GM12872 (cell line): ENCODE measurements around the gene RPS6KA2.

ENCODE experiments used
- CTCF ChIP-seq: IDR thresholded peaks from 3 replicates; pipeline ENCODE4 v1.5.1; 2011; ENCODE audit warnings: low read depth, mild to moderate bottlenecking, low read length, moderate library complexity; ENCODE audit not compliant: insufficient read depth

The RPS6KA2 gene

DNA sequence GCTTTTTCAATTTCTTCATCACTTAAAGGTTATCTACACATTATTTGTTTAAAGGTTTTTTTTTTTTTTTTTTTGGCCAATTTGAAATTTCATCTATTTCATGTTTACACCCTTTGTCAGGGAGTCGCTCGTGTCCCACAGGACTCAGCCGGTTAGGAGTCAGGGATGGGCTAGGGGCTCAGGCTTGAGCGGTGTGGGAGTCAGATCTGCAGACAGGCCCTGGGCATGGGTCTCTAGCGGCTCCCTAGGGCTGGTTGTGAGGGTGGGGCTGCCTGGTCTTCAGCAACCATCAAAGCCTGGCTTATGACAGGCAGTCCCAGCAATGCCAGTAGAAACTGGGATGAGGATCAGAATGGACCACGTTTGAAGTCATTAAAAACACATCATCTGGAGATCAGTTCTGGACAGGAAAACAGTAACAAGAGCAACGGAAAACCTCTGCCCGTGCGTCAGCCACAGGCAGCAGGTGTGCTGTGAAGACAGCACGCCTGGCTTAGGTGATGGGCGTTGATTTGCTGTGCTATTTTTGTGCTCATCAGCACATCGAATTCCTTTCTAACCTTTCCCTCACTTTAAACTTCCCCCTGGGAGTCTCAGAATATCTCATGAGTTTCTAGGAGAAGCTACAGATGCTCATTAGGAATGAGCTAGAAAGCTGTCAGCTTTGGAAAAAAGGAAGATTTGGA lies 153.0 kb downstream of the RPS6KA2 start:
- TF ChIP-seq CTCF = no peak

- no peak for TF ChIP-seq CTCF
Observed at GRCh38 chr6:166472636-166473035, 154.4 kb downstream of the RPS6KA2 start.

GRCh38 chr6:166471797-166472260 lies 155.2 kb downstream of the RPS6KA2 start:
- TF ChIP-seq CTCF = no peak

GRCh38 chr6:166470863-166471410 lies 156.1 kb downstream of the RPS6KA2 start:
- TF ChIP-seq CTCF = no peak

GRCh38 chr6:166470029-166470862 lies 156.8 kb downstream of the RPS6KA2 start:
- no peak for TF ChIP-seq CTCF

DNA sequence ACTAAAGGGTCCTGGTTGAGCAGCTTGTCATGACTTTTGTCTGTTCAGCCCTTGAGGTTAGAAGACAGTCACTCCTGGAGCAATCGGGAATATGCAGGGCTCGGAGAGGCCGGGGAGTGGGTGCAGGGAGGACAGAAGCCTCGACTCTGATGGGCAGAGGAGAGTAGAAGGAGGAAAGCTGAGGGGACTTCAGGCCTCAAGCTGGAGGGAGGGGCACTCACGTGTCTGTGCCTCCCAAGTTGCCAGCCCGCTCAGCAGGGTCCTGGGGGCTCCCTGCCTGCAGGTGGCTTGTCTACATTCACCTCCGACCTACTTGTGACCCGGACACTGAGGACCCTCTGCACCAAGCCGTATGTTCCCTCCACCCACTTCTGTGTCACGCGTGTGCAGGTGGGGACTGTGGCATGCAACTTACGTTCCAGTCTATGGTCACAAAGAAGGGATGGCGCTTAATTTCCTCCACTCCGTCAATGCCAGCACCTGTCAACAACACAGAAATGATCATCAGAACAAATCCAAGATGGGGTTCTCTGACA lies 157.6 kb downstream of the RPS6KA2 start:
- no peak for TF ChIP-seq CTCF

- TF ChIP-seq CTCF = no peak
Observed at GRCh38 chr6:166467436-166468000, 159.5 kb downstream of the RPS6KA2 start.
